ENCODE results near the gene ERCC6L2.

ERCC6L2 gene

GRCh38 chr9:95923794-95924193 lies 48.3 kb downstream of the ERCC6L2 start:
- TF ChIP-seq CTCF (IDR thresholded peaks at IDR 0.05): no peak
- Histone ChIP-seq H3K36me3 (ENCODE audit: control insufficient read depth, insufficient read depth, low read length) (no peaks in the 10 kb centered on the region), H3K27ac (no peak overlapping the region), H2AFZ (no peak overlapping the region), H3K9me3 (ENCODE audit: control insufficient read depth, low read length) (no peaks in the 10 kb centered on the region), H3K79me2 (no peaks in the 10 kb centered on the region), H3K27me3 (ENCODE audit: control insufficient read depth, insufficient read depth, low read length) (no peaks in the 10 kb centered on the region), H3K4me3 (ENCODE audit: low read depth, low read length) (no peak overlapping the region), H3K4me2 (ENCODE audit: low read length) (no peak overlapping the region), H3K9ac (no peak overlapping the region), H3K4me1 (no peaks in the 10 kb centered on the region)

GRCh38 chr9:95924987-95925386 lies 49.5 kb downstream of the ERCC6L2 start:
- H3K27me3 ChIP-seq (ENCODE audit: control insufficient read depth, insufficient read depth, low read length): no peaks in the 10 kb centered on the region
- H3K9ac ChIP-seq: no peak overlapping the region
- no peak for TF ChIP-seq CTCF (IDR thresholded peaks at IDR 0.05)
- no peaks in the 10 kb centered on the region for H3K4me1 ChIP-seq
- no peak overlapping the region for H3K27ac ChIP-seq
- no peak overlapping the region for H3K4me3 ChIP-seq (ENCODE audit: low read depth, low read length)
- H3K36me3 ChIP-seq (ENCODE audit: control insufficient read depth, insufficient read depth, low read length): no peaks in the 10 kb centered on the region
- H3K79me2 ChIP-seq: no peaks in the 10 kb centered on the region
- no peak overlapping the region for H3K4me2 ChIP-seq (ENCODE audit: low read length)
- H3K9me3 ChIP-seq (ENCODE audit: control insufficient read depth, low read length): no peaks in the 10 kb centered on the region
- H2AFZ ChIP-seq: no peak overlapping the region

GRCh38 chr9:95927271-95928004 lies 51.9 kb downstream of the ERCC6L2 start:
- H3K4me3 ChIP-seq (ENCODE audit: low read depth, low read length): no peak overlapping the region
- no peak overlapping the region for H3K4me2 ChIP-seq (ENCODE audit: low read length)
- H3K79me2 ChIP-seq: no peaks in the 10 kb centered on the region
- no peaks in the 10 kb centered on the region for H3K9me3 ChIP-seq (ENCODE audit: control insufficient read depth, low read length)
- H3K4me1 ChIP-seq: no peaks in the 10 kb centered on the region
- no peaks in the 10 kb centered on the region for H3K27me3 ChIP-seq (ENCODE audit: control insufficient read depth, insufficient read depth, low read length)
- H3K36me3 ChIP-seq (ENCODE audit: control insufficient read depth, insufficient read depth, low read length): no peaks in the 10 kb centered on the region
- no peak overlapping the region for H2AFZ ChIP-seq
- H3K9ac ChIP-seq: no peak overlapping the region
- no peak overlapping the region for H3K27ac ChIP-seq
- no peak for TF ChIP-seq CTCF (IDR thresholded peaks at IDR 0.05)

GRCh38 chr9:95930277-95930676 lies 54.8 kb downstream of the ERCC6L2 start:
- H3K9ac ChIP-seq: no peak overlapping the region
- no peak for TF ChIP-seq CTCF (IDR thresholded peaks at IDR 0.05)
- H3K27me3 ChIP-seq (ENCODE audit: control insufficient read depth, insufficient read depth, low read length): no peaks in the 10 kb centered on the region
- no peak overlapping the region for H3K27ac ChIP-seq
- no peak overlapping the region for H3K4me2 ChIP-seq (ENCODE audit: low read length)
- H3K4me1 ChIP-seq: no peaks in the 10 kb centered on the region
- no peak overlapping the region for H3K4me3 ChIP-seq (ENCODE audit: low read depth, low read length)
- H2AFZ ChIP-seq: no peak overlapping the region
- H3K79me2 ChIP-seq: no peaks in the 10 kb centered on the region
- H3K9me3 ChIP-seq (ENCODE audit: control insufficient read depth, low read length): no peaks in the 10 kb centered on the region
- no peaks in the 10 kb centered on the region for H3K36me3 ChIP-seq (ENCODE audit: control insufficient read depth, insufficient read depth, low read length)
